Dermis microvascular lymphatic vessel endothelial cell (primary cell): ENCODE data around the gene BRAT1. TPM values are rescaled to one million over a fixed set of nuclear protein-coding genes. Genes with fewer than 3 reads are reported as not detected.
"Not testable (repeated sequence)": the region's sequence is repeated elsewhere in the genome, so short reads cannot be mapped to it uniquely, and the experiment has no call there.

ENCODE experiments used
- DNase-seq, 2 donors: peaks; one replicate each; pipeline versions ENCODE4 v3.0.0 to v3.0.0-alpha.2; 2010; ENCODE audit warnings: low read depth in 2 of 2
- total RNA-seq: library from RNA; depleted of rRNA; stranded (reverse); fragments of >200 nt; gene quantifications from 2 replicates; pipeline ENCODE4 v1.2.1, GENCODE V29; 2014

BRAT1 gene
- total RNA-seq, 1 donor from 2014 or later = 17.7 TPM

DNA sequence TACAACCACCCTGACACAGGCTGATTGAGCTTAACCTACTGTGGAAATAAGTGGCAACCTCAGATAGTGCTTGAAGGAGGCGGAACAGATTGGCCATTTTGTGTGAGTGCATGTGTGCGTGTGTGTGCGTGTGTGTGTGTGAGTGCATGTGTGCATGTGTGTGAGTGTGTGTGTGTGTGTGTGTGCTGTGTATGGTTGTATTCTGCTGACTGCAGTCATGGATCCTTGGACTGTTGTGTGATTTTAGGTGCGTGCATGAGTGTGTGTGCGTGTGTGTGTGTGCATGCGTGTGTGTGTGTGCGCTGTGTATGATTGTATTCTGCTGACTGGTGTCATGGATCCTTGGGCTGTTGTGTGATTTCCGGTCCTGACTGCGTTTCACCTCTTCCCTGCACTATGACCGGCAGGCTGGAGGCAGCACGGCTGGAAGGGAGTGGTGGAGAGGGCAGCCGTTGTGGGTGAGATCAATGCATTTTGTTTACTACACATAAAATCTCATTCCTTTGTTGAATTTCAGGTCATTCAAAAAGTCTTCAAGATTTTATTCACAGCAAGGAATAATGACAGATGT lies 9.7 kb upstream of the BRAT1 start:
- peak in 1 of 2 donors; percentile 9 for DNase-seq

- DNase-seq = not testable (repeated sequence)
Measured at GRCh38 chr7:2563955-2564354, 8.6 kb upstream of the BRAT1 start.

DNA sequence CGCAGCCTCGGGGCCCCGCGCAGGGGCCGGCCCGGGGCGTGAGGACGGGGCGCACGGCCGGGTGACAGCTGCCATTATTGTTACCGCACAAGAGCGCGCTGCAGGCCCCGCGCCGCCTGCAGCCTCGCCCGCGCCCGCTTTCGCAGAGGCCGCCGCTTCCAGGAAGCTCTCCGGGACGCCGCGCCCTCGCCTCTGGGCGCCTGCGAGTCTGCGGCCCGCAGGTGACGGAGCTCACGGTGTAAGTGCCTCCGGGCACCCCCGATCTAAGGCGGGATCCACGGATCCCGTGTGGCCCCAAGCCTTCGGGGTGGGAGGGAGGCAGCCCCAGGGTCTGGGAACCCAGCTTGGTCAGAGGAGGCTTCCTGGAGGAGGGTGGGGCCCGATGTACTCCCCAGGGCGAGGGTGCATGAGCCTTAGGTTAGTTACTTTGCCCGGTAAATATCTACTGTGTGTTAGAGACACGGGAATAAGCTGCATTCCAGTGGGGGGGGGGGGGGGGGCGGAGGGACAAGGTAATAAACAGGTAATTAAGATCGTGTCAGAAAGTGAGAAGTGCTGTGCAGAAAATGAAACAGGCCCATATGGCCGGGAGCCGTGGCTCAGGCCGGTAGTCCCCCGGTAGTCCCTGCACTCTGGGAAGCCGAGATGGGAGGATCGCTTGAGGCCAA lies 4.1 kb upstream of the BRAT1 start:
- DNase-seq = peak in 1 of 2 donors; percentile 25

GRCh38 chr7:2558629-2559282 lies 3.4 kb upstream of the BRAT1 start, which contains the start of gene IQCE:
TSS of gene IQCE (plus strand) at chr7:2558979. CDS start at chr7:2559182, 203 bp downstream.
- peak; percentile 78 to 91 for DNase-seq

- no peak for DNase-seq
Measured at GRCh38 chr7:2554661-2555111, 638 bp downstream of the BRAT1 start.

- no peak for DNase-seq
Measured at GRCh38 chr7:2553831-2554581, 1.3 kb downstream of the BRAT1 start.

DNA sequence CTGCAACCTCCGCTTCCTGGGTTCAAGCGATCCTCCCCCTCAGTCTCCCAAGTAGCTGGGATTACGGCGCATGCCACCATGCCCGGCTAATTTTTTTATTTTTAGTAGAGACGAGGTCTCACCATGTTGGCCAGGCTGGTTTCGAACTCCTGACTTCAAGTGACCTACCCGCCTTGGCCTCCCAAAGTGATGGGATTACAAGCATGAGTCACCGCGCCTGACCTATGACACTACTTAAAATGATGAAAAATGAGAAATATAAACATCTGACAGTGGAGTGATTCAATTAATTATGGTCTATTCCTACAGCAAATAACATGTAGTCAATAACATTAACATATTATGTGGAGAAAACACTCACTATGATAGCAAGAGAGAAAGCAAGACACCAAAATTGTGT lies 2.2 kb downstream of the BRAT1 start:
- DNase-seq = no peak

DNA sequence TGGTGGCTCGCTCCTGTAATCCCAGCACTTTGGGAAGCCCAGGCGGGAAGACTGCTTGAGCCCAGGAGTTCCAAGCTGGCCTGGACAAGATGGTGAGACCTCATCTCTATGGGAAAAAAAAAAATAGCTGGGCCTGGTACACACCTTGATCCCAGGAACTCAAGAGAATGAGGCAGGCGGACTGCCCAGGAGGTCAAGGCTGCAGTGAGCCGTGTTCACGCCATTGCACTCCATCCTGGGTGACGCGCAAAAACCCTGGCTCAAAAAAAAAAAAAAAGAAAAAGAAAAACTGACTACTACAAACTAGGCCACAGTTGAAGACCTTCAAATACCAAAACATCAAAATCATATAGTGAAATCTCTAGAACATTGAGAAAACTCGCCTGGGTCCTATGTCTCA lies 3.9 kb downstream of the BRAT1 start:
- no peak for DNase-seq

- DNase-seq = no peak
Measured at GRCh38 chr7:2546776-2547586, 8.3 kb downstream of the BRAT1 start.

DNA sequence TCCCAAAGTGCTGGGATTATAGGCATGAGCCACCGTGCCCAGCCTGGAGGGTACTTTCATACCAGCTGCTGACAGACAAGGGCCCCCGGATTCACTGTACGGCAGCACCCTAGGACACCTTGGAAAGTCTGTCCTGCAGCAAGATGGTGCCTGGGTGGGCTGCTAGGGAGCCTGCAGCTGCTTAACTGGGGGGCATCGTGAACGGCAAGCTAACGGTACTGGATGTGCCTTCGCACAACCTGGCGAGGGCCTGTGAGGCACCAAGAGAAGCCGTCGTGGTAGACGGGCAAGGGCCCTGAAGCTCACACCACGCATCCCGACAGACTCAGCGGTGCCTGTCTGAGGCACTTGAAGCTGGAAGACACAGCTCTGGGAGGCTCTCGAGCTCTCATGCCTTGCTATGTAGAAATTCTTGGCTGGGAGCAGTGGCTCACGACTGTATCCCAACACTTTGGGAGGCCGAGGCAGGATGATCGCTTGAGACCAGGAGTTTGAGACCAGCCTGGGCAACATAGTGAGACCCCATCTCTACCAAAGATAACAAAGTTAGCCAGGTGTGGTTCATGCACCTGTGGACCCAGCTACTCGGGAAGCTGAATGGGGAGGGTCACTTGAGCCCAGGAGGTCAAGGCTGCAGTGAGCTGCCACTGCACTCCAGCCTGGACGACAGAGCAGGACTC lies 9.4 kb downstream of the BRAT1 start:
- no peak for DNase-seq

GRCh38 chr7:2544541-2545188 lies 10.7 kb downstream of the BRAT1 start:
- no peak for DNase-seq

DNA sequence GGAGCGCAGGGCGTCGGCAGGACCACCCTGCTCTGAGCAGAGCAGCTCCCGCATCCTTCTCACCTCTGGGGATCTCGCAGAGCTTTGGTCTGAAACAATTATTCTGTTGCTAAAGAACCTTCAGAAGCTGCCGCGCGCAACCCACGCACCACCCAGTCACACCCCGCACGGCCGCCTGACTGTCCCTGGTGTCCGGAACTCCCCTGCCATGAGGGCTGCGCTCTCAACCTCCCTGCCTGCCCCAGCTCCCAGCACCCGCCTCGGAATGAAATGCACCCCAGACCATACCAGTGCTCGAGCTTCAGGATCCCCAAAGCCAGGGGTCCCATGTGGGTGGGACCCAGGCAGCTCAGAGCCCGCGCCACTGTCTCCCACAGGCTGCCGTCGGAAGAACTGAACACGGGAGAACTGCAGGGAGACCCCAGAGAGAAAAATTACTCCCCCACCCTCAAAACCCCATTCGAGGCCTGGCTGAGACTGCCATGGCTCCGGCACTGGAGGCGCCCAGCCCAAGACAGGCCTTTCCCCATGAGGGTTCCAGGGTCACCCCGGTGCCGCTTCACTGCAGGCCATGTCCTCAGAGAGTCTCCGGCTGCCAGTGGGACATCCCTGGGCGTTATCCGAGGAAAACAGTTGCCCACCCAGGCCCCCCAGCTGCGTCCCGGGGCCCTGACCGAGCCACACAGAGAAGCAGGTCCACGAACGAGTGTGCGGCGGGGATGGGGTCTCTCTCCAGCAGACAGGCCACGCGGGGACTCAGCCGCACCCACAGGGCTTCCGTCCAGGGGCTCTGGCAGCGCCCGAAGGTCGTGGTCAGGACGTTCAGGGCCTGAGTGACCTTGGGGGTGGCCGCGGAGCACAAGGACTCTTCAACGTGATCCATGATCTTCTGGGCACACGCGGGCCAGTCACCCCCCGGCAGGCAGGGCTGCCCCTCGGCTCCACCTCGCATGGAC lies 12.1 kb downstream of the BRAT1 start:
- no peak for DNase-seq

- DNase-seq = no peak
Measured at GRCh38 chr7:2542011-2542915, 13.1 kb downstream of the BRAT1 start.

- no peak for DNase-seq
Measured at GRCh38 chr7:2541291-2542010, 13.9 kb downstream of the BRAT1 start.

DNA sequence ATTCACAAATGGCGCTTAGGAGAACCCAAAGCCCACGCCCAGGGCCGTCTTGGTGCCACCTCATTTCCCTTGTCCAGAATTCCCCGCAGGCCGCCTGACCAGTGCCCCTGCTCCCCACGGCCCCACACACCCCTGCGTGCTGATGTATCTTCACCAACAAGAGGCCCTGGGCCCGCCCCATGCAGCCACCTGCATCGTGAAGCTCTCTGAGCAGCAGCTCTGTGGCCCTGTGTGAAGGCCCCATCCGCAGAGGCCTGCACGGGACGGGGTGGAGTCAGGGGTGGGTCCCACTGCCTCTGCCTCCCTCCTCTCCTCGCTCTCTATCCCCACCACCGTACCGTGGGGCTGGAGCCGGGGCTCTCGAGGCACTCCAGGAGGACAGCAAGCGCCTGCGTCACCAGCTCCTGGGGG lies 14.7 kb downstream of the BRAT1 start:
- no peak for DNase-seq

GRCh38 chr7:2540133-2540532 lies 15.2 kb downstream of the BRAT1 start:
- no peak for DNase-seq
